CD4-positive, alpha-beta T cell (primary cell): ENCODE measurements around the gene NUDT19. TPM values are rescaled to one million over a fixed set of nuclear protein-coding genes. Genes with fewer than 3 reads are reported as not detected.

Experiments
- ATAC-seq: fragments of 200-7000 bp; cut with Tn5 transposase; one replicate; pipeline ENCODE4 v1.10.0; 2022; ENCODE audit warnings: mild to moderate bottlenecking; ENCODE audit not compliant: poor library complexity
- CTCF ChIA-PET: fragments of 350-600 bp; sonication (Branson Sonifier 250); formaldehyde crosslinking; loops from one replicate; lab custom pipeline; 2021; ENCODE audit warnings: antibody characterized with exemption, inconsistent platforms; lab: Charles Lee
- POLR2A ChIA-PET: fragments of 350-600 bp; sonication (Branson Sonifier 250); formaldehyde crosslinking; loops from one replicate; lab custom pipeline; 2021; ENCODE audit warnings: antibody characterized with exemption, inconsistent platforms; lab: Charles Lee
- DNase-seq, 14 experiments: peaks; one replicate each; pipeline ENCODE4 v3.0.0-alpha.2; 2013 to 2020; ENCODE audit warnings: mixed read lengths in 2 of 14
- H3K27ac ChIP-seq, 2 donors: one replicate each; pipeline versions ENCODE4 v1.5.1 to v1.7.0; 2013; ENCODE audit warnings: low read length in 2 of 2, low read depth in 1 of 2, mild to moderate bottlenecking in 1 of 2
- H3K27me3 ChIP-seq, 2 experiments: 1 replicate in 1 of 2; 2 replicates in 1 of 2; pipeline versions ENCODE4 v1.6.1 to v1.7.0; 2013; ENCODE audit warnings: low read length in 2 of 2, control low read depth in 1 of 2, mild to moderate bottlenecking in 1 of 2, moderate library complexity in 1 of 2; ENCODE audit not compliant: insufficient read depth in 2 of 2, control insufficient read depth in 1 of 2
- H3K36me3 ChIP-seq: one replicate; pipeline ENCODE4 v1.6.1; 2013; ENCODE audit warnings: low read length, control low read depth; ENCODE audit not compliant: insufficient read depth
- H3K4me1 ChIP-seq: one replicate; pipeline ENCODE4 v1.6.1; 2013; ENCODE audit warnings: low read length, control low read depth; ENCODE audit not compliant: insufficient read depth
- H3K4me3 ChIP-seq: one replicate; pipeline ENCODE4 v1.5.1; 2013; ENCODE audit warnings: mild to moderate bottlenecking, low read length, moderate library complexity
- H3K9me3 ChIP-seq, 2 experiments: 1 replicate in 1 of 2; 2 replicates in 1 of 2; pipeline versions ENCODE4 v1.6.1 to v1.7.0; 2013; ENCODE audit warnings: low read length in 2 of 2, mild to moderate bottlenecking in 2 of 2, control low read depth in 1 of 2, moderate library complexity in 1 of 2; ENCODE audit not compliant: control insufficient read depth in 1 of 2, insufficient read depth in 1 of 2
- H3K27ac Mint-ChIP-seq: one replicate; pipeline ENCODE4 v1.8.0; 2020; ENCODE audit warnings: mixed read lengths
- H3K27me3 Mint-ChIP-seq: one replicate; pipeline ENCODE4 v1.8.0; 2021; ENCODE audit warnings: mixed read lengths
- H3K36me3 Mint-ChIP-seq: one replicate; pipeline ENCODE4 v1.8.0; 2021; ENCODE audit warnings: low read depth, mixed read lengths
- H3K4me1 Mint-ChIP-seq: one replicate; pipeline ENCODE4 v1.8.0; 2021; ENCODE audit warnings: low read depth, mixed read lengths
- H3K4me3 Mint-ChIP-seq: one replicate; pipeline ENCODE4 v1.8.0; 2020; ENCODE audit warnings: mild to moderate bottlenecking, mixed read lengths
- H3K9me3 Mint-ChIP-seq: one replicate; pipeline ENCODE4 v1.8.0; 2020; ENCODE audit warnings: mixed read lengths
- intact Hi-C, 2 experiments: fragments of 100-400 bp; cut with DNase I in 1 of 2; cut with micrococcal nuclease in 1 of 2; formaldehyde crosslinking; loops; one replicate each; pipeline versions ENCODE4 v1.15.1 to v1.9.0; 2023 to 2025; cut with DNase I, micrococcal nuclease
- total RNA-seq, 174 experiments: library from RNA in 2 of 174; stranded (reverse) in 2 of 174; gene quantifications; one replicate each; pipeline ENCODE4 v1.2.3 and lab custom pipeline; 2021 to 2026
- TF ChIP-seq, protein P1 (sequence below): fragments of 200-600 bp; IDR thresholded peaks from one replicate; pipeline ENCODE4 v1.8.0; 2022; ENCODE audit warnings: antibody characterized with exemption, mild to moderate bottlenecking

NUDT19 gene
- total RNA-seq, 2 experiments from 2014 or later = 7.9 to 8.2 TPM

DNA sequence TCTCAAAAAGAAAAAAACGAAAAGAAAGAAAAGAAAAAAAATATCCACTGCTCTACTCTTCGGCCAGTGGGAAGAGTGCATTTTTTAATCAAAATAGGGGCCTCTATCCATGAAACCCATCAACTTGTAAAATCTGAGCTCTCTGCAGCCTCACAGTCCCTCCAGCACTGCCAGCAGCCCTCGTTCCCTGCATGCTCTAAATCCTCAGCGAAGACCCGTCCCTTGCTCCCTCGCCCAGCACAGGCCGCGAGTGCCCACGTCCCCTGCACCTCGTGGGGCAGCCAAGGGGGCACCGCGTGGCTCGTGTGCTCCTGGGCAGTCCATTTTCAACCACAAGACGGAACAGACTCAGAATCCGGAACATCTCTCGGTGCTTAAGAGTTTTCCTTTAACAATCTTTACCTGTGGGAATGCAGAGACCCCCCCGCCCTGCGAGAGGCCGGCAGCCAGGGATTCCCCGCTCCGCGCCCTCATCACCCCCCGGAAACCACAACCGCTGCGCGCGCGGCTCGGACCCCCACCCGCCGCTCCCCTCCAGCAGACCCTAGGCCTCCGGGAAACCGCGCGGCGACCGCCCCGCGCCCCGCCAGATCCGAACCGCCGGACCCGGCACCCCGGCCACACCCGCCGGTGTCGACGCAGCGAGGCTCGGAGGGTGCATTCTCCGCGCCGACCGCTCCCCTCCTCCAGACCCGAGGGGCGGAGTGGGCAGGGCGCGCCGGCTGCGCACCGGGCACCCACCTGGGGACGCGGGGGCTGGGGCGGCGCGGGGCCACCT, 17.3 kb upstream of the NUDT19 start:
- H3K27ac ChIP-seq = no peak overlapping the region
- H3K27me3 ChIP-seq = peaks cover 14 to 16% of the 10 kb centered on the region in 2 experiments
- H3K4me3 ChIP-seq = peak overlapping the region; percentile 89
- Mint-ChIP-seq H3K27me3 (peaks cover 8% of the 10 kb centered on the region), H3K36me3 (peaks cover 20% of the 10 kb centered on the region), H3K27ac (peak overlapping the region; percentile 79), H3K4me1 (peaks cover 58% of the 10 kb centered on the region), H3K9me3 (no peaks in the 10 kb centered on the region), H3K4me3 (peak overlapping the region; percentile 94)
- CTCF ChIA-PET = interaction anchor here (1.1 to 1.3 kb wide), 3 partner anchors 17 to 93 kb away, joined by 3 read pairs; partner anchors contain the start of genes NUDT19 and PDCD5
- H3K4me1 ChIP-seq = peaks cover 60% of the 10 kb centered on the region
- intact Hi-C loops = loop anchor here in 1 of 2 experiments (5.0 to 10.0 kb wide), 5 partner anchors 72 to 503 kb away; partner anchors contain the start of genes DPY19L3, GPATCH1 and ZNF507
- no peaks in the 10 kb centered on the region for H3K9me3 ChIP-seq
- POLR2A ChIA-PET = interaction anchor here (0.6 to 3.9 kb wide), 13 partner anchors 9 to 698 kb away, joined by 3 to 58 read pairs (median 4); partner anchors contain the start of genes CEP89, DPY19L3, FAAP24 and NUDT19
- H3K36me3 ChIP-seq = no peaks in the 10 kb centered on the region
- no peak for ATAC-seq
- TF ChIP-seq, protein P1, sequence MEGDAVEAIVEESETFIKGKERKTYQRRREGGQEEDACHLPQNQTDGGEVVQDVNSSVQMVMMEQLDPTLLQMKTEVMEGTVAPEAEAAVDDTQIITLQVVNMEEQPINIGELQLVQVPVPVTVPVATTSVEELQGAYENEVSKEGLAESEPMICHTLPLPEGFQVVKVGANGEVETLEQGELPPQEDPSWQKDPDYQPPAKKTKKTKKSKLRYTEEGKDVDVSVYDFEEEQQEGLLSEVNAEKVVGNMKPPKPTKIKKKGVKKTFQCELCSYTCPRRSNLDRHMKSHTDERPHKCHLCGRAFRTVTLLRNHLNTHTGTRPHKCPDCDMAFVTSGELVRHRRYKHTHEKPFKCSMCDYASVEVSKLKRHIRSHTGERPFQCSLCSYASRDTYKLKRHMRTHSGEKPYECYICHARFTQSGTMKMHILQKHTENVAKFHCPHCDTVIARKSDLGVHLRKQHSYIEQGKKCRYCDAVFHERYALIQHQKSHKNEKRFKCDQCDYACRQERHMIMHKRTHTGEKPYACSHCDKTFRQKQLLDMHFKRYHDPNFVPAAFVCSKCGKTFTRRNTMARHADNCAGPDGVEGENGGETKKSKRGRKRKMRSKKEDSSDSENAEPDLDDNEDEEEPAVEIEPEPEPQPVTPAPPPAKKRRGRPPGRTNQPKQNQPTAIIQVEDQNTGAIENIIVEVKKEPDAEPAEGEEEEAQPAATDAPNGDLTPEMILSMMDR = no peak
- DNase-seq = peak in 1 of 14 experiments; percentile 28

DNA sequence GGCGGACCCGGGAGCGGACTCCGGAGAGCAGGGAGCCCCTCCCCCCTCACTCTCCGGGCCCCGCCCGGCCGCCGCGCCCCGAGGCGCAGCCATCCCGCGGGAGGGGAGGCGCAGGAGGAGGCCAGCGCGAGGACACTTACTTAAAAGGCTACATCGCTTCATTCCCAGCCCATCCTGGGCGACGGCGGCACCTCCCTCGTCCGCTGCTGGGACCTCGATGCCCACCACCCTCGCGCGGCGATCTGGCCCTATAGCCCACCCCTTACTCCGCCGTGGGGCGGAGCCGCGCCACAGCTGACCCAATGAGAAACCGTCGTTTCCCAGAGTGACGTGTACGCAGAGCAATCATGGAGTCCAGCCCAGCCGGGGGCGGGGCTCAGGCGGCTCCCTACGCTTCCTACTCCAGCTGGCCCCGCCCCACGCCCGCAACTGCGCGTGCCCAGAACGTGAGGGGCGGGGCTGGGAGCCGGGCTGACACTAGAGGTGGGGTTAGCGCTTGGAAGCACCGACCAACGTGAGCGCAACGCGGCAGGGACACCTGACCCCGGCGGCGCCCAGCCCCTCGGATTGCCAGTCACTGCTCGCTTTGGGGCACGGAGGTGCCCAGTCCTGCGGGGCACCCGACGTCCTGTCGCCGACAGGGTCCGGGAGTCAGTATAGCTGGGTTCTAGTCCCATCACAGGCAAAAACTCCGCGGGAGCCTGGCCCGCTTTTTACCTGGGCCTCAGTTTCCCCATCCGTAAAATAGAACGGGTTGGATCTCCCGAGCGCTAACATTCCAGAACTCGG, 16.5 kb upstream of the NUDT19 start, which contains the start of gene ANKRD27:
Gene ANKRD27 (minus strand): TSS at position 250 of the 789 bp plus-strand sequence. CDS start 16,165 bp downstream, outside the sequence.
- H3K27me3 Mint-ChIP-seq = peaks cover 8% of the 10 kb centered on the region
- ChIA-PET CTCF (interaction anchor here (0.6 to 2.2 kb wide), 3 partner anchors 15 to 402 kb away, joined by 3 to 5 read pairs (median 5); partner anchors contain the start of gene PDCD5), POLR2A (interaction anchor here (0.6 to 3.9 kb wide), 17 partner anchors 10 to 697 kb away, joined by 3 to 58 read pairs (median 3); partner anchors contain the start of genes CEP89, DPY19L3, FAAP24 and NUDT19)
- Histone ChIP-seq H3K27ac (peak within 1 kb of the TSS in 1 of 2 donors; percentile 80), H3K9me3 (no peaks in the 10 kb centered on the region), H3K4me3 (peak within 1 kb of the TSS; percentile 89), H3K27me3 (peaks cover 14 to 21% of the 10 kb centered on the region in 2 experiments), H3K4me1 (peaks cover 53% of the 10 kb centered on the region), H3K36me3 (no peaks in the 10 kb centered on the region)
- TF ChIP-seq, protein P1 = no peak
- intact Hi-C loops = loop anchor here (1.0 to 10.0 kb wide), 8 partner anchors 33 to 502 kb away; partner anchors contain the start of genes DPY19L3 (in 1 of the 2), FAAP24 (in 1 of the 2), GPATCH1 (in 1 of the 2) and PDCD5 (in 1 of the 2)
- H3K36me3 Mint-ChIP-seq = peaks cover 12% of the 10 kb centered on the region
- ATAC-seq = peak; percentile 94
- peaks cover 50% of the 10 kb centered on the region for H3K4me1 Mint-ChIP-seq
- peak within 1 kb of the TSS; percentile 95 for H3K4me3 Mint-ChIP-seq
- peak within 1 kb of the TSS; percentile 79 for H3K27ac Mint-ChIP-seq
- no peaks in the 10 kb centered on the region for H3K9me3 Mint-ChIP-seq
- peak; percentile 94 to 99 (median 98) for DNase-seq
